ENCODE measurements around the gene CRYGN.

CRYGN gene

GRCh38 chr7:151469281-151469680 lies 29.3 kb upstream of the CRYGN start:
- no peak overlapping the region for H2BK12ac ChIP-seq (ENCODE audit: low read length)
- no peak overlapping the region for H2BK5ac ChIP-seq (ENCODE audit: low read length)
- no peak for DNase-seq (ENCODE audit: low spot score)
- no peak overlapping the region for H3K18ac ChIP-seq (ENCODE audit: low read length)
- H3K4me1 ChIP-seq (ENCODE audit: control insufficient read depth in 2 of 2, insufficient read depth in 1 of 2, low read depth in 1 of 2, low read length in 2 of 2): peaks cover 0 to 14% of the 10 kb centered on the region in 2 donors
- no peak overlapping the region for H3K14ac ChIP-seq (ENCODE audit: low read length)
- no peak overlapping the region for H2BK120ac ChIP-seq (ENCODE audit: low read depth, low read length)
- H3K36me3 ChIP-seq (replicated peaks in 1 of 2; ENCODE audit: control insufficient read depth in 2 of 2, insufficient read depth in 2 of 2, low read length in 2 of 2): peaks cover 34 to 98% of the 10 kb centered on the region in 2 donors
- no CpG with 5 or more reads among the region's 5 CpGs for WGBS, 2 donors (ENCODE audit: extremely low coverage in 2 of 2, insufficient read length in 2 of 2, insufficient replicate concordance in 1 of 2)
- H2BK15ac ChIP-seq (ENCODE audit: low read length): no peak overlapping the region
- H2AFZ ChIP-seq (ENCODE audit: low read length): no peak overlapping the region
- H2AK5ac ChIP-seq (ENCODE audit: low read depth, low read length): no peak overlapping the region
- no peak overlapping the region for H4K91ac ChIP-seq (ENCODE audit: low read depth, low read length, poor library complexity)
- no peaks in the 10 kb centered on the region for H3K27me3 ChIP-seq (ENCODE audit: control insufficient read depth in 3 of 3, insufficient read depth in 3 of 3, low read depth in 1 of 3, low read length in 3 of 3)
- H3K23ac ChIP-seq (ENCODE audit: low read depth, low read length, poor library complexity): no peak overlapping the region
- H3K4me3 ChIP-seq (ENCODE audit: low read length in 2 of 2): no peak overlapping the region
- H3K9me3 ChIP-seq (replicated peaks in 1 of 2; ENCODE audit: control insufficient read depth in 2 of 2, insufficient read depth in 1 of 2, low read depth in 1 of 2, low read length in 2 of 2): peaks cover 6 to 11% of the 10 kb centered on the region in 2 donors
- no peak overlapping the region for H3K4me2 ChIP-seq (ENCODE audit: insufficient read depth, low read length, poor library complexity, severe bottlenecking)
- H3K79me1 ChIP-seq (ENCODE audit: low read depth, low read length): peaks cover 8% of the 10 kb centered on the region
- H4K8ac ChIP-seq (ENCODE audit: low read depth, low read length): no peak overlapping the region
- no peak overlapping the region for H3K4ac ChIP-seq (ENCODE audit: low read length)
- H3K9ac ChIP-seq (ENCODE audit: low read depth, low read length, poor library complexity): no peak overlapping the region
- no peak overlapping the region for H3K27ac ChIP-seq (replicated peaks; ENCODE audit: low read length)

GRCh38 chr7:151468217-151469018 lies 28.5 kb upstream of the CRYGN start:
- Histone ChIP-seq H2BK12ac (ENCODE audit: low read length) (no peak overlapping the region), H2BK120ac (ENCODE audit: low read depth, low read length) (no peak overlapping the region), H3K4ac (ENCODE audit: low read length) (peak overlapping the region; percentile 15), H3K9me3 (replicated peaks in 1 of 2; ENCODE audit: control insufficient read depth in 2 of 2, insufficient read depth in 1 of 2, low read depth in 1 of 2, low read length in 2 of 2) (peaks cover 12 to 19% of the 10 kb centered on the region in 2 donors), H3K27ac (replicated peaks; ENCODE audit: low read length) (no peak overlapping the region), H3K79me1 (ENCODE audit: low read depth, low read length) (peaks cover 8% of the 10 kb centered on the region), H3K4me2 (ENCODE audit: insufficient read depth, low read length, poor library complexity, severe bottlenecking) (no peak overlapping the region), H3K18ac (ENCODE audit: low read length) (no peak overlapping the region), H4K8ac (ENCODE audit: low read depth, low read length) (no peak overlapping the region), H2AFZ (ENCODE audit: low read length) (no peak overlapping the region), H3K23ac (ENCODE audit: low read depth, low read length, poor library complexity) (peak overlapping the region; percentile 40), H3K9ac (ENCODE audit: low read depth, low read length, poor library complexity) (no peak overlapping the region), H2AK5ac (ENCODE audit: low read depth, low read length) (no peak overlapping the region), H3K4me3 (ENCODE audit: low read length in 2 of 2) (no peak overlapping the region), H3K14ac (ENCODE audit: low read length) (peak overlapping the region; percentile 57), H3K36me3 (replicated peaks in 1 of 2; ENCODE audit: control insufficient read depth in 2 of 2, insufficient read depth in 2 of 2, low read length in 2 of 2) (peaks cover 40 to 93% of the 10 kb centered on the region in 2 donors), H4K91ac (ENCODE audit: low read depth, low read length, poor library complexity) (no peak overlapping the region), H3K27me3 (ENCODE audit: control insufficient read depth in 3 of 3, insufficient read depth in 3 of 3, low read depth in 1 of 3, low read length in 3 of 3) (no peaks in the 10 kb centered on the region), H2BK15ac (ENCODE audit: low read length) (no peak overlapping the region), H3K4me1 (ENCODE audit: control insufficient read depth in 2 of 2, insufficient read depth in 1 of 2, low read depth in 1 of 2, low read length in 2 of 2) (peaks cover 0 to 14% of the 10 kb centered on the region in 2 donors), H2BK5ac (ENCODE audit: low read length) (no peak overlapping the region)
- no peak for DNase-seq (ENCODE audit: low spot score)
- no CpG with 5 or more reads among the region's 19 CpGs for WGBS, 2 donors (ENCODE audit: extremely low coverage in 2 of 2, insufficient read length in 2 of 2, insufficient replicate concordance in 1 of 2)

GRCh38 chr7:151465169-151465568 lies 25.2 kb upstream of the CRYGN start:
- H4K8ac ChIP-seq (ENCODE audit: low read depth, low read length): no peak overlapping the region
- H3K4me2 ChIP-seq (ENCODE audit: insufficient read depth, low read length, poor library complexity, severe bottlenecking): no peak overlapping the region
- peaks cover 31 to 61% of the 10 kb centered on the region in 2 donors for H3K36me3 ChIP-seq (replicated peaks in 1 of 2; ENCODE audit: control insufficient read depth in 2 of 2, insufficient read depth in 2 of 2, low read length in 2 of 2)
- H3K79me1 ChIP-seq (ENCODE audit: low read depth, low read length): peaks cover 4% of the 10 kb centered on the region
- H3K9me3 ChIP-seq (replicated peaks in 1 of 2; ENCODE audit: control insufficient read depth in 2 of 2, insufficient read depth in 1 of 2, low read depth in 1 of 2, low read length in 2 of 2): peaks cover 16 to 32% of the 10 kb centered on the region in 2 donors
- no CpG with 5 or more reads among the region's 8 CpGs for WGBS, 2 donors (ENCODE audit: extremely low coverage in 2 of 2, insufficient read length in 2 of 2, insufficient replicate concordance in 1 of 2)
- H3K23ac ChIP-seq (ENCODE audit: low read depth, low read length, poor library complexity): no peak overlapping the region
- no peak overlapping the region for H3K18ac ChIP-seq (ENCODE audit: low read length)
- H2BK5ac ChIP-seq (ENCODE audit: low read length): no peak overlapping the region
- H3K4me1 ChIP-seq (ENCODE audit: control insufficient read depth in 2 of 2, insufficient read depth in 1 of 2, low read depth in 1 of 2, low read length in 2 of 2): peaks cover 5 to 12% of the 10 kb centered on the region in 2 donors
- no peak overlapping the region for H3K27ac ChIP-seq (replicated peaks; ENCODE audit: low read length)
- H2BK120ac ChIP-seq (ENCODE audit: low read depth, low read length): no peak overlapping the region
- H2BK12ac ChIP-seq (ENCODE audit: low read length): no peak overlapping the region
- no peak overlapping the region for H2BK15ac ChIP-seq (ENCODE audit: low read length)
- H2AK5ac ChIP-seq (ENCODE audit: low read depth, low read length): no peak overlapping the region
- no peak overlapping the region for H3K4ac ChIP-seq (ENCODE audit: low read length)
- no peak overlapping the region for H3K4me3 ChIP-seq (ENCODE audit: low read length in 2 of 2)
- no peak overlapping the region for H3K9ac ChIP-seq (ENCODE audit: low read depth, low read length, poor library complexity)
- H3K27me3 ChIP-seq (ENCODE audit: control insufficient read depth in 3 of 3, insufficient read depth in 3 of 3, low read depth in 1 of 3, low read length in 3 of 3): no peaks in the 10 kb centered on the region
- no peak overlapping the region for H3K14ac ChIP-seq (ENCODE audit: low read length)
- H4K91ac ChIP-seq (ENCODE audit: low read depth, low read length, poor library complexity): no peak overlapping the region
- H2AFZ ChIP-seq (ENCODE audit: low read length): no peak overlapping the region
- no peak for DNase-seq (ENCODE audit: low spot score)

GRCh38 chr7:151462306-151462779 lies 22.4 kb upstream of the CRYGN start:
- H3K4me2 ChIP-seq (ENCODE audit: insufficient read depth, low read length, poor library complexity, severe bottlenecking): no peak overlapping the region
- no peak overlapping the region for H3K9ac ChIP-seq (ENCODE audit: low read depth, low read length, poor library complexity)
- no peak overlapping the region for H2BK15ac ChIP-seq (ENCODE audit: low read length)
- no peak overlapping the region for H2BK12ac ChIP-seq (ENCODE audit: low read length)
- no peak overlapping the region for H2BK120ac ChIP-seq (ENCODE audit: low read depth, low read length)
- H3K9me3 ChIP-seq (replicated peaks in 1 of 2; ENCODE audit: control insufficient read depth in 2 of 2, insufficient read depth in 1 of 2, low read depth in 1 of 2, low read length in 2 of 2): peaks cover 16 to 37% of the 10 kb centered on the region in 2 donors
- H3K4ac ChIP-seq (ENCODE audit: low read length): no peak overlapping the region
- no peaks in the 10 kb centered on the region for H3K27me3 ChIP-seq (ENCODE audit: control insufficient read depth in 3 of 3, insufficient read depth in 3 of 3, low read depth in 1 of 3, low read length in 3 of 3)
- H3K27ac ChIP-seq (replicated peaks; ENCODE audit: low read length): no peak overlapping the region
- no peaks in the 10 kb centered on the region for H3K79me1 ChIP-seq (ENCODE audit: low read depth, low read length)
- no peak overlapping the region for H3K18ac ChIP-seq (ENCODE audit: low read length)
- H3K36me3 ChIP-seq (replicated peaks in 1 of 2; ENCODE audit: control insufficient read depth in 2 of 2, insufficient read depth in 2 of 2, low read length in 2 of 2): peaks cover 22 to 32% of the 10 kb centered on the region in 2 donors
- H3K14ac ChIP-seq (ENCODE audit: low read length): no peak overlapping the region
- no peak for DNase-seq (ENCODE audit: low spot score)
- H2AK5ac ChIP-seq (ENCODE audit: low read depth, low read length): no peak overlapping the region
- H4K8ac ChIP-seq (ENCODE audit: low read depth, low read length): no peak overlapping the region
- H3K23ac ChIP-seq (ENCODE audit: low read depth, low read length, poor library complexity): no peak overlapping the region
- H2BK5ac ChIP-seq (ENCODE audit: low read length): no peak overlapping the region
- no peak overlapping the region for H4K91ac ChIP-seq (ENCODE audit: low read depth, low read length, poor library complexity)
- peak overlapping the region in 1 of 2 donors; percentile 2 for H3K4me3 ChIP-seq (ENCODE audit: low read length in 2 of 2)
- WGBS, 2 donors (ENCODE audit: extremely low coverage in 2 of 2, insufficient read length in 2 of 2, insufficient replicate concordance in 1 of 2): no CpG with 5 or more reads among the region's 1 CpG
- no peak overlapping the region for H2AFZ ChIP-seq (ENCODE audit: low read length)
- H3K4me1 ChIP-seq (ENCODE audit: control insufficient read depth in 2 of 2, insufficient read depth in 1 of 2, low read depth in 1 of 2, low read length in 2 of 2): peaks cover 13 to 18% of the 10 kb centered on the region in 2 donors
